Measurements from ENCODE around the gene ATXN2. TPM values are rescaled to one million over a fixed set of nuclear protein-coding genes. Genes with fewer than 3 reads are reported as not detected.

The ATXN2 gene
- total and polyA plus RNA-seq, 2 of the 4 experiments (the other 2 are of a cell fraction): 12.4 to 66.5 TPM

GRCh38 chr12:111599453-111600204 lies 514 bp upstream of the ATXN2 start:
- H4K20me1 ChIP-seq (ENCODE audit: insufficient read depth, low read length): peaks cover 37% of the 10 kb centered on the region
- ATAC-seq (ENCODE audit: low read depth) (peak; percentile 89), DNase-seq (peak; percentile 95)
- H2BK5ac ChIP-seq (ENCODE audit: low read depth, low read length, poor library complexity, severe bottlenecking): peak overlapping the region; percentile 100
- peak overlapping the region; percentile 88 for H3K18ac ChIP-seq (ENCODE audit: low read depth, low read length)
- peak overlapping the region; percentile 98 for H3K27ac ChIP-seq (ENCODE audit: insufficient read depth, low read length)
- H2AK5ac ChIP-seq (ENCODE audit: low read depth, low read length): peak overlapping the region; percentile 60
- intact Hi-C loops (cut with micrococcal nuclease) (loop anchor here (1.0 to 10.0 kb wide), 4 partner anchors 29 to 132 kb away; no protein-coding TSS in a partner anchor), in situ Hi-C loops (cut with MboI; ENCODE audit: low sequenced_read_pairs) (no loop called here), dilution Hi-C loops (cut with HindIII; ENCODE audit: low sequenced_read_pairs, unreplicated experiment) (no loop called here)
- no peak overlapping the region; the same call in 2 of the 3 replicates for H2BK15ac ChIP-seq (ENCODE audit: low read depth, low read length)
- peak overlapping the region; percentile 98 for H2AFZ ChIP-seq (replicated peaks; ENCODE audit: low read length, poor library complexity)
- ChIA-PET POLR2A (ENCODE audit: unreplicated experiment) (no interaction called here), CTCF (no interaction called here)
- H3K4me2 ChIP-seq (ENCODE audit: low read depth, low read length): peak overlapping the region; percentile 98
- peak overlapping the region; percentile 95 for H3K9ac ChIP-seq (ENCODE audit: low read depth, low read length)
- no peaks in the 10 kb centered on the region for H3K27me3 ChIP-seq (ENCODE audit: control insufficient read depth, insufficient read depth, low read length)
- H3K23ac ChIP-seq (ENCODE audit: low read depth, low read length): peak overlapping the region; percentile 98; the same call in 1 of the 2 replicates
- H3K9me1 ChIP-seq (ENCODE audit: insufficient read depth, low read length): no peaks in the 10 kb centered on the region
- H3K36me3 ChIP-seq (ENCODE audit: control insufficient read depth, insufficient read depth, low read length): no peaks in the 10 kb centered on the region
- H2AK9ac ChIP-seq (replicated peaks; ENCODE audit: low read depth, low read length, poor library complexity): peak overlapping the region; percentile 98
- H3K4me3 ChIP-seq (ENCODE audit: insufficient read depth, low read depth, low read length): peak overlapping the region; percentile 65
- peak overlapping the region; percentile 97 for H3K4ac ChIP-seq (ENCODE audit: low read depth, low read length)
- H4K91ac ChIP-seq (ENCODE audit: insufficient read depth, low read depth, low read length): peak overlapping the region; percentile 96
- peaks cover 9 to 16% of the 10 kb centered on the region in 2 experiments; a peak in 1 of 4 replicates for H3K79me1 ChIP-seq (ENCODE audit: low read depth in 1 of 2, low read length in 2 of 2)
- H3K9me3 ChIP-seq (ENCODE audit: control insufficient read depth, insufficient read depth, low read length): no peaks in the 10 kb centered on the region
- peak overlapping the region; percentile 94 for H2BK120ac ChIP-seq (ENCODE audit: low read depth, low read length)
- BruUV-seq (replicated peaks): TSS peak; percentile 46
- no peaks in the 10 kb centered on the region for H3K4me1 ChIP-seq (ENCODE audit: control insufficient read depth, insufficient read depth, low read length)
- peak overlapping the region; percentile 85 for H3K14ac ChIP-seq (replicated peaks; ENCODE audit: low read depth, low read length)
- peak overlapping the region; percentile 97 for H3K56ac ChIP-seq (ENCODE audit: extremely low read depth, insufficient read depth, low read length)
- H4K8ac ChIP-seq (ENCODE audit: low read depth in 2 of 2, low read length in 2 of 2): peak overlapping the region; percentile 98
- H4K5ac ChIP-seq (ENCODE audit: low read depth, low read length): peak overlapping the region; percentile 87
- 3% methylated on average over 22 of the region's 56 CpGs; no CpG with 5 or more reads in 1 of the 2 experiments for WGBS, 2 experiments (ENCODE audit: extremely low coverage in 2 of 2, insufficient read length in 1 of 2)
- H2BK20ac ChIP-seq (ENCODE audit: low read depth, low read length): no peak overlapping the region
- TF ChIP-seq MAFK (IDR thresholded peaks at IDR 0.05; ENCODE audit: low read depth, low read length) (no peak), MXI1 (IDR thresholded peaks at IDR 0.05; ENCODE audit: borderline replicate concordance, low read depth, low read length) (peak; percentile 78; the same call in 1 of the 2 replicates), CHD1 (IDR thresholded peaks at IDR 0.05; ENCODE audit: low read depth, low read length) (no peak), RCOR1 (IDR thresholded peaks at IDR 0.05; ENCODE audit: insufficient replicate concordance, low read length) (no peak), CEBPB (IDR thresholded peaks at IDR 0.05; ENCODE audit: low read depth, low read length) (no peak), RAD21 (IDR thresholded peaks at IDR 0.05; ENCODE audit: low read length) (no peak; the same call in 1 of the 2 replicates), RFX5 (IDR thresholded peaks at IDR 0.05; ENCODE audit: low read depth, low read length) (no peak), CTCF (conservative IDR thresholded peaks at IDR 0.05; ENCODE audit: low read depth, low read length) (no peak), MAZ (IDR thresholded peaks at IDR 0.05; ENCODE audit: borderline replicate concordance, low read depth, low read length) (peak; percentile 83; the same call in 1 of the 2 replicates), POLR2A (IDR thresholded peaks at IDR 0.05; ENCODE audit: low read depth, low read length) (peak; percentile 84), SMC3 (IDR thresholded peaks at IDR 0.05; ENCODE audit: low read depth, low read length) (no peak), FOS (IDR thresholded peaks at IDR 0.05; ENCODE audit: low read depth, low read length) (0 out of 2 replicates have a peak, but pooled peaks have one; percentile 12), NFE2L2 (IDR thresholded peaks at IDR 0.05; ENCODE audit: low read depth, low read length) (no peak), BHLHE40 (IDR thresholded peaks at IDR 0.05; ENCODE audit: low read depth, low read length) (peak; percentile 98), USF2 (IDR thresholded peaks at IDR 0.05; ENCODE audit: low read depth, low read length) (peak; percentile 90)
